Measurements from ENCODE around the gene ALDH7A1.

Gene ALDH7A1

GRCh38 chr5:126594748-126595485 is at the start of gene ALDH7A1:
Gene ALDH7A1 (minus strand): TSS chr5:126595219. CDS start chr5:126595198, 21 bp downstream.
- H3K9ac ChIP-seq, result no peak within 1 kb of the TSS
- H3K79me2 ChIP-seq (ENCODE audit: insufficient read depth, low read depth), result no peaks in the 10 kb centered on the region
- H2AFZ ChIP-seq (ENCODE audit: low read depth), result no peak within 1 kb of the TSS
- no peak within 1 kb of the TSS for H3K27ac ChIP-seq
- no peaks in the 10 kb centered on the region for H3K4me1 ChIP-seq (ENCODE audit: low read depth, poor library complexity, severe bottlenecking)
- H3K27me3 ChIP-seq (ENCODE audit: insufficient read depth, low read depth), result no peaks in the 10 kb centered on the region
- H4K20me1 ChIP-seq (ENCODE audit: insufficient read depth), result no peaks in the 10 kb centered on the region
- no peaks in the 10 kb centered on the region for H3K36me3 ChIP-seq (ENCODE audit: insufficient read depth)
- no peak within 1 kb of the TSS for H3K4me2 ChIP-seq
- H3K4me3 ChIP-seq (IDR thresholded peaks at IDR 0.05; ENCODE audit: insufficient read depth, low read depth, low read length), result no peak within 1 kb of the TSS
- TF ChIP-seq, protein P1, sequence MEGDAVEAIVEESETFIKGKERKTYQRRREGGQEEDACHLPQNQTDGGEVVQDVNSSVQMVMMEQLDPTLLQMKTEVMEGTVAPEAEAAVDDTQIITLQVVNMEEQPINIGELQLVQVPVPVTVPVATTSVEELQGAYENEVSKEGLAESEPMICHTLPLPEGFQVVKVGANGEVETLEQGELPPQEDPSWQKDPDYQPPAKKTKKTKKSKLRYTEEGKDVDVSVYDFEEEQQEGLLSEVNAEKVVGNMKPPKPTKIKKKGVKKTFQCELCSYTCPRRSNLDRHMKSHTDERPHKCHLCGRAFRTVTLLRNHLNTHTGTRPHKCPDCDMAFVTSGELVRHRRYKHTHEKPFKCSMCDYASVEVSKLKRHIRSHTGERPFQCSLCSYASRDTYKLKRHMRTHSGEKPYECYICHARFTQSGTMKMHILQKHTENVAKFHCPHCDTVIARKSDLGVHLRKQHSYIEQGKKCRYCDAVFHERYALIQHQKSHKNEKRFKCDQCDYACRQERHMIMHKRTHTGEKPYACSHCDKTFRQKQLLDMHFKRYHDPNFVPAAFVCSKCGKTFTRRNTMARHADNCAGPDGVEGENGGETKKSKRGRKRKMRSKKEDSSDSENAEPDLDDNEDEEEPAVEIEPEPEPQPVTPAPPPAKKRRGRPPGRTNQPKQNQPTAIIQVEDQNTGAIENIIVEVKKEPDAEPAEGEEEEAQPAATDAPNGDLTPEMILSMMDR (conservative IDR thresholded peaks at IDR 0.05; ENCODE audit: low read depth, low read length), result no peak

- no peaks in the 10 kb centered on the region for H3K79me2 ChIP-seq (ENCODE audit: insufficient read depth, low read depth)
- H4K20me1 ChIP-seq (ENCODE audit: insufficient read depth), result no peaks in the 10 kb centered on the region
- H3K36me3 ChIP-seq (ENCODE audit: insufficient read depth), result no peaks in the 10 kb centered on the region
- no peak overlapping the region for H3K27ac ChIP-seq
- no peaks in the 10 kb centered on the region for H3K4me1 ChIP-seq (ENCODE audit: low read depth, poor library complexity, severe bottlenecking)
- no peak overlapping the region for H2AFZ ChIP-seq (ENCODE audit: low read depth)
- TF ChIP-seq, protein P1 (conservative IDR thresholded peaks at IDR 0.05; ENCODE audit: low read depth, low read length), result no peak
- no peak overlapping the region for H3K4me3 ChIP-seq (IDR thresholded peaks at IDR 0.05; ENCODE audit: insufficient read depth, low read depth, low read length)
- H3K9ac ChIP-seq, result no peak overlapping the region
- H3K4me2 ChIP-seq, result no peak overlapping the region
- no peaks in the 10 kb centered on the region for H3K27me3 ChIP-seq (ENCODE audit: insufficient read depth, low read depth)
These were observed 46.4 kb upstream of the ALDH7A1 start for GRCh38 chr5:126641387-126641786.

DNA sequence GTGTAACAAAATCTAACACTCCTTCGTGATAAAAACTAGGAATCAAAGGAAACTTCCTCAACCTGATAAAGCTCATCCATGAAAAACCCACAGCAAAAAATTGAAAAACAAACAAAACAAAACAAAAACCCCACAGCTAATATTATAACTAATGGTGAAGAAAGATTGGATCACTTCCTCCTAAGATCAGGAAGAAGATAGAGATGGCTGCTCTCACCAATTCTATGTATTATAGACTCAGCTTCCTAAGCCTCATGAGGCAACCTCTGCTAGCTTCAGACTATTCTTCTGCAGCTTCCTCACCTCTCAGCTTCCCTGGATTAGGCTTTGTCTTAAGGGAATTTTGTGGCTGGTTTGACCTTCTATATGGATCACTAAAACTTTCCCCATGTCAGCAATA is 45.8 kb upstream of the ALDH7A1 start:
- no peaks in the 10 kb centered on the region for H3K79me2 ChIP-seq (ENCODE audit: insufficient read depth, low read depth)
- no peak overlapping the region for H3K4me3 ChIP-seq (IDR thresholded peaks at IDR 0.05; ENCODE audit: insufficient read depth, low read depth, low read length)
- no peak overlapping the region for H3K27ac ChIP-seq
- no peak overlapping the region for H3K4me2 ChIP-seq
- no peak overlapping the region for H3K9ac ChIP-seq
- no peaks in the 10 kb centered on the region for H3K4me1 ChIP-seq (ENCODE audit: low read depth, poor library complexity, severe bottlenecking)
- H3K36me3 ChIP-seq (ENCODE audit: insufficient read depth), result no peaks in the 10 kb centered on the region
- no peaks in the 10 kb centered on the region for H4K20me1 ChIP-seq (ENCODE audit: insufficient read depth)
- H2AFZ ChIP-seq (ENCODE audit: low read depth), result no peak overlapping the region
- no peaks in the 10 kb centered on the region for H3K27me3 ChIP-seq (ENCODE audit: insufficient read depth, low read depth)
- TF ChIP-seq, protein P1 (conservative IDR thresholded peaks at IDR 0.05; ENCODE audit: low read depth, low read length), result no peak

DNA sequence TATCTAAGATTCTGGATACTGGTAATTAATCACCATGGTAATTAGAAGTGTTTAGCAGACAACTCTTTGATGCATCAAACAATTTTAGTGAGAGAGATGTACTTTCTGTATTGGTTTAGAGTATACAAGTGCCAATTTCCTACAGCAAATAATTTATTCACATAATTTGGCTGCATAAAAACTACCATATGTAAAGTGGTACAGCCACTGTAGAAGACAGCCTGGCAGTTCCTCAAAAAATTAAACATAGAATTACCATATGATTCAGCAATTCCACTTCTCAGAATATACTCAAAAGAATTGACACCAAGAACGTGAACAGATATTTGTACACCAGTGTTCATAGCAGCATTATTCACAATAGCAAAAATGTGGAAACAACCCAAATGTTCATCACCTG is 41.9 kb upstream of the ALDH7A1 start:
- Histone ChIP-seq H3K4me2 (no peak overlapping the region), H3K27me3 (ENCODE audit: insufficient read depth, low read depth) (no peaks in the 10 kb centered on the region), H3K36me3 (ENCODE audit: insufficient read depth) (no peaks in the 10 kb centered on the region), H3K9ac (no peak overlapping the region), H4K20me1 (ENCODE audit: insufficient read depth) (no peaks in the 10 kb centered on the region), H3K4me1 (ENCODE audit: low read depth, poor library complexity, severe bottlenecking) (no peaks in the 10 kb centered on the region), H2AFZ (ENCODE audit: low read depth) (no peak overlapping the region), H3K27ac (no peak overlapping the region), H3K4me3 (IDR thresholded peaks at IDR 0.05; ENCODE audit: insufficient read depth, low read depth, low read length) (no peak overlapping the region), H3K79me2 (ENCODE audit: insufficient read depth, low read depth) (no peaks in the 10 kb centered on the region)
- TF ChIP-seq, protein P1 (conservative IDR thresholded peaks at IDR 0.05; ENCODE audit: low read depth, low read length), result no peak

Data from KMS-11 (cell line).